Measurements from ENCODE around the gene OSGIN1.

Gene OSGIN1

GRCh38 chr16:83942074-83942473, 11.0 kb upstream of the OSGIN1 start:
- H3K4me3 ChIP-seq (ENCODE audit: low read depth, low read length), result no peak overlapping the region
- TF ChIP-seq, protein P1, sequence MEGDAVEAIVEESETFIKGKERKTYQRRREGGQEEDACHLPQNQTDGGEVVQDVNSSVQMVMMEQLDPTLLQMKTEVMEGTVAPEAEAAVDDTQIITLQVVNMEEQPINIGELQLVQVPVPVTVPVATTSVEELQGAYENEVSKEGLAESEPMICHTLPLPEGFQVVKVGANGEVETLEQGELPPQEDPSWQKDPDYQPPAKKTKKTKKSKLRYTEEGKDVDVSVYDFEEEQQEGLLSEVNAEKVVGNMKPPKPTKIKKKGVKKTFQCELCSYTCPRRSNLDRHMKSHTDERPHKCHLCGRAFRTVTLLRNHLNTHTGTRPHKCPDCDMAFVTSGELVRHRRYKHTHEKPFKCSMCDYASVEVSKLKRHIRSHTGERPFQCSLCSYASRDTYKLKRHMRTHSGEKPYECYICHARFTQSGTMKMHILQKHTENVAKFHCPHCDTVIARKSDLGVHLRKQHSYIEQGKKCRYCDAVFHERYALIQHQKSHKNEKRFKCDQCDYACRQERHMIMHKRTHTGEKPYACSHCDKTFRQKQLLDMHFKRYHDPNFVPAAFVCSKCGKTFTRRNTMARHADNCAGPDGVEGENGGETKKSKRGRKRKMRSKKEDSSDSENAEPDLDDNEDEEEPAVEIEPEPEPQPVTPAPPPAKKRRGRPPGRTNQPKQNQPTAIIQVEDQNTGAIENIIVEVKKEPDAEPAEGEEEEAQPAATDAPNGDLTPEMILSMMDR (IDR thresholded peaks at IDR 0.05; ENCODE audit: low read depth, low read length, missing control alignments), result no peak
- no peak for DNase-seq (ENCODE audit: low read depth)

DNA sequence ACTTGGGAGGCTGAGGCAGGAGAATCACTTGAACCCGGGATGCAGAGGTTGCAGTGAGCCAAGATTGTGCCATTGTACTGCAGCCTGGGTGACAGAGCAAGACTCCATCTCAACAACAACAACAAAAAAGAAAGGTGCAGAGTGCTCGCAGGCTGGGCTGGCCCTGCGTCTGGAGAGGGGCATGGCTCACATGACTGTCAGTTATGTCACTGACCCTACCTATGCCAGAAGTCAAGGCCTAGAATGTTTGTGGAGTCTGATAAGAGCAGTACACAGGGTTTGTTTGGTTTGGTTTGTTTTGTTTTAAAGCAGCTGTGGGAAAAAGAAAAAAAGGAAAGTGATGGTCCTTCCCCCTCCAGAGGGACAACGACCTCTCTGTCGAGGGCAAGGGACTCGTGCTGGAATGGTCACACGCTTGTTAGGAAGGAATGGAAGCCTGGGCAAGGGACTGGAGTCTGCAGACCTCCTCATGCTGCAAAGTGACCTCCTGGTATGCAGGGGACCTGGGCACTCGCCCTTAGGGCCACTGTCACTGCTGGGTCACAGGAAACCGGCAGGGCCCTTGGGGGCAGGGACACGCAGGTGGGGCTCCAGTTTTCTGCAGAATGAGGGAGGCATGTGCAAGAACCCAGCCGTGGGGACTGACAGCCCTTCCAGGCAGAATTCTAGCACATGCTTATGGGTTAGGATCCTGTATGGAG, 10.1 kb upstream of the OSGIN1 start:
- TF ChIP-seq, protein P1 (IDR thresholded peaks at IDR 0.05; ENCODE audit: low read depth, low read length, missing control alignments), result no peak
- DNase-seq (ENCODE audit: low read depth), result no peak
- H3K4me3 ChIP-seq (ENCODE audit: low read depth, low read length), result no peak overlapping the region

- no peak overlapping the region for H3K4me3 ChIP-seq (ENCODE audit: low read depth, low read length)
- TF ChIP-seq, protein P1 (IDR thresholded peaks at IDR 0.05; ENCODE audit: low read depth, low read length, missing control alignments), result no peak
- DNase-seq (ENCODE audit: low read depth), result no peak
These were observed 9.5 kb upstream of the OSGIN1 start for GRCh38 chr16:83943516-83944050.

DNA sequence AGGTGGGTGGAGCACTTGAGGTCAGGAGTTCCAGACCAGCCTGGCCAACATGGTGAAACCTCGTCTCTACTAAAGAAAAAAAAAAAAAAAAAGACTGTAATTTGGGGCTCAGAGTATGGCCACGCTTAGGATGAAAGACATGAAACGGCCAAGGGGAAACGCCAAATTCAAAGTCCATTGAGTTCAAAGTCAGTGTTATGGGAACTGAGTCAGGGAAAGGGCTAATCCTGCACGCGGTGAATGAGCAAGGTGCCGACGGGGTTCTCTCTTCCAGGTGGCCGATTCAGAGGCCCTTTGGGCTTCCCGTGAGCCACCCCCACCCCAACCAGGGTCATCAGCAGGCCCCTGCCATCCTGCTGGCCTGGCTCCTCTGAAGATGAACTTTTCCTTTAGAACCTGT, 7.5 kb upstream of the OSGIN1 start:
- no peak for DNase-seq (ENCODE audit: low read depth)
- TF ChIP-seq, protein P1 (IDR thresholded peaks at IDR 0.05; ENCODE audit: low read depth, low read length, missing control alignments), result no peak
- no peak overlapping the region for H3K4me3 ChIP-seq (ENCODE audit: low read depth, low read length)

DNA sequence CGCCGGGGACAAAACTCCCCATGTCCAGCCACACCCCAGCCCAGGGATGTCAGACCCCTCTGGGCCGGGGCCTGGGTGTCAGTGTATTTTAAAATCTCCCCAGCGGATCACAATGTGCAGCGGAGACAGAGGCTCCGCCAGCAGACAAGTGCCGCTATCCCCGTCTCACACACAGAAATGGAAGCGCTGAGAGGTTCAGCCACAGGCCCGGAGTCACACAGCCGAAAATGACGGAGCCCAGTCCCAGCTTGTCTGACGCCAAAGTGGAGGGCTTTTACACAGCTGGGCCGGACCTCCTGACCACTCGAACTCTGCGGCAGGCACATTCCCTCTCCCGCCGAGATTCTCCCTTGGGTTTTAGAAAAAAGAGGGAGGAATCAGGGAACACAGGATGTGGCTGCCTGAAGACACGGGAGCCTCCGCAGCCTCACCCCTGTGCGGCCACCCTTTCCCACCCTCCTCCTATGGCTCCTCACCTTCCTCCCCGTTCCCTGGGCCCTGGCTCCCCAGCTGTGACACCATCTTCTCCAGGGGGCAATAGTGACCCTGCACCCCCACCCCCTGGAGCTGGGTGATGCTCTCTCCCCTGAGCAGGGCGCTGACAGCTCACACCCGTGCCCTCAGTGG, 6.8 kb upstream of the OSGIN1 start:
- TF ChIP-seq, protein P1 (IDR thresholded peaks at IDR 0.05; ENCODE audit: low read depth, low read length, missing control alignments), result no peak
- DNase-seq (ENCODE audit: low read depth), result no peak

GRCh38 chr16:83946781-83947566, 6.1 kb upstream of the OSGIN1 start:
- DNase-seq (ENCODE audit: low read depth), result no peak
- H3K4me3 ChIP-seq (ENCODE audit: low read depth, low read length), result no peak overlapping the region
- TF ChIP-seq, protein P1 (IDR thresholded peaks at IDR 0.05; ENCODE audit: low read depth, low read length, missing control alignments), result no peak

More for the DNA sequence above, 6.8 kb upstream of the OSGIN1 start:
- H3K4me3 ChIP-seq (ENCODE audit: low read depth, low read length), result no peak overlapping the region

All from GM12864 (cell line).